Fibroblast of the aortic adventitia (primary cell): Measurements from ENCODE around the gene CHL1. TPM values are rescaled to one million over a fixed set of nuclear protein-coding genes. Genes with fewer than 3 reads are reported as not detected.

Experiments
- DNase-seq: peaks from one replicate; pipeline ENCODE4 v3.0.0-alpha.2; 2010; ENCODE audit warnings: low read depth
- H3K4me3 ChIP-seq: 2 replicates; pipeline ENCODE4 v1.5.1; 2011; ENCODE audit warnings: low read depth, mild to moderate bottlenecking, control low read depth, low read length, moderate library complexity
- CTCF ChIP-seq: IDR thresholded peaks from 2 replicates; pipeline ENCODE4 v1.5.1; 2011; ENCODE audit warnings: mild to moderate bottlenecking, low read length, control low read depth, inconsistent platforms; ENCODE audit not compliant: insufficient read depth
- total RNA-seq: library from RNA; depleted of rRNA; stranded (reverse); fragments of >200 nt; gene quantifications from 2 replicates; pipeline ENCODE4 v1.2.3, GENCODE V29; 2012; ENCODE audit warnings: low replicate concordance

Gene CHL1
- total RNA-seq, 1 donor: 0.63 TPM

GRCh38 chr3:445960-446359, 249.4 kb downstream of the CHL1 start:
- TF ChIP-seq CTCF: no peak
- no peak overlapping the region for H3K4me3 ChIP-seq
- no peak for DNase-seq

- H3K4me3 ChIP-seq: no peak overlapping the region
- no peak for TF ChIP-seq CTCF
- no peak for DNase-seq
Observed at GRCh38 chr3:447671-448070, 251.1 kb downstream of the CHL1 start.

DNA sequence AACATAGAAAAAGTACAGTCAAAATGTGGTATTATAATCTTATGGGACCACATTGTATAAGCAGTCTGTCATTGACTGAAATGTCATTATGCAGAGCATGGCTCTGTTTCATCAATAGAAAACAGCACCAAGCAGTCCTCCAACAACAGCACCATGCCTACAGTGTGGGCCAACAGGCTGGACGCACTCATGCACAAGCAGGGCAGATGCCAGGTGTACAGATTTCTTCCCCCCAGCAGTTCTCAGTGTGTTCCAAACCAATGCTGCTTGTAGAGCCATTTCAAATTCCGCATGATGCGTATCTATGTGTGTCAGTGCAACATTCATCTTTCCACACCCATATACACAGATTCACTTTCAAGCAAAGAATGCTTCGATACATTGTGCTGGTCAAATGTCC, 253.1 kb downstream of the CHL1 start:
- TF ChIP-seq CTCF: no peak
- no peak for DNase-seq
- no peak overlapping the region for H3K4me3 ChIP-seq

GRCh38 chr3:452221-452620, 255.7 kb downstream of the CHL1 start:
- no peak for TF ChIP-seq CTCF

GRCh38 chr3:453106-453505, 256.5 kb downstream of the CHL1 start:
- no peak overlapping the region for H3K4me3 ChIP-seq
- no peak for DNase-seq
- no peak for TF ChIP-seq CTCF

More at GRCh38 chr3:452221-452620, 255.7 kb downstream of the CHL1 start:
- no peak overlapping the region for H3K4me3 ChIP-seq
- DNase-seq: no peak

DNA sequence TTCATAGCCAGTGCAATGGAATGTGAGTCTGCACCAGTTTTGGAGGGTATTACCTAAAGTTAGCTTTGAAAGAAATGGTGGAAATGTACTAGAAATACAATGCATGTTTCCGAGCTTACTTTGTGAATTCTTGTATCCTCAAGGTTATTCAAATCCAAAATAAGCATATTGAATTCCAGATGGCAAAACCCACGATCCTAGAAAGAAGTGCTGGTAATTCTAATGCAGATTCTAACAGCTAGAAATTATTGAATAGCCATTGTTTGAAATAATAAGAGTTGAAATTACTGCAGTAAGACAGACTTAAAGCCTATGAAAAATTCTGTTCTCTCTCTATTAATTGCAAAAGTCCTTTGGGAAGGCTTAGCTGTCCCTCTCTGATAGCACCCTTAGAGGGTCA, 258.4 kb downstream of the CHL1 start:
- H3K4me3 ChIP-seq: no peak overlapping the region
- no peak for TF ChIP-seq CTCF
- DNase-seq: no peak

DNA sequence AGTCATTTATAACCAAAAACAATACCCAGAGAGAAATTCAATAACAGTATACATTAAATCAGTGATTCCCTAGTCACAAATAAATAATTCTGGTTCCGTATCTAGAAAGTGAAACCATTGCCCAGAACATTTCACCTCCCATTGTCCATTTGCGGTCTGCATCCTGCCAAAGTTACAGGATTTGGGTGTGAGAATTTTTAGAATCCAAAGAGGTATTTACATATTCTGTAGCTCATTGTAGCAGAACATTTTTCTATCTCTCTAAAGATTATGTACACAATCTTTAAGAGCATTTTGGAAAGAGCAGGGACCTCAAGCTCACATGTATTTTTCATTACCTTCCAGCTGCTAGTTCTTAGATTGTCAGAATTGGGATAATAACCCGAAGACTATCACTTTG, 261.6 kb downstream of the CHL1 start:
- DNase-seq: no peak
- H3K4me3 ChIP-seq: no peak overlapping the region
- no peak for TF ChIP-seq CTCF
